ENCODE results near the gene WNT10A. TPM values are rescaled to one million over a fixed set of nuclear protein-coding genes. Genes with fewer than 3 reads are reported as not detected.

The WNT10A gene
- total RNA-seq, 3 donors from 2014 or later, result 0.88 to 2.9 TPM; not detected in 1

Other genes with a start within 250 kb of the WNT10A start
- gene ZNF142, start 221.2 kb upstream of the WNT10A start, total RNA-seq, result 10 to 100 TPM; 12.0 to 16.0 (median 15.4) TPM
- 10 to 100 TPM; 26.4 to 35.4 (median 32.4) TPM for gene BCS1L, start 221.2 kb upstream of the WNT10A start, total RNA-seq
- 10 to 100 TPM; 22.7 to 25.9 (median 23.0) TPM for gene RNF25, start 208.8 kb upstream of the WNT10A start, total RNA-seq
- 10 to 100 TPM; 22.2 to 78.0 (median 35.7) TPM for gene STK36, start 208.8 kb upstream of the WNT10A start, total RNA-seq
- gene TTLL4, start 170.0 kb upstream of the WNT10A start, total RNA-seq, result 10 to 100 TPM in 2 of 3 donors, 1 to 10 TPM in 1; 8.3 to 34.7 (median 29.0) TPM
- 10 to 100 TPM; 25.6 to 65.0 (median 28.8) TPM for gene CYP27A1, start 98.7 kb upstream of the WNT10A start, total RNA-seq
- gene PRKAG3, start 49.0 kb upstream of the WNT10A start, total RNA-seq, result not detected
- 1 to 10 TPM in 2 of 3 donors, under 1 TPM in 1; 0.48 to 3.3 (median 1.3) TPM for gene WNT6, start 21.0 kb upstream of the WNT10A start, total RNA-seq
- not detected for gene CDK5R2, start 78.8 kb downstream of the WNT10A start, total RNA-seq
- not detected for gene FEV, start 104.3 kb downstream of the WNT10A start, total RNA-seq
- gene CRYBA2, start 112.6 kb downstream of the WNT10A start, total RNA-seq, result not detected
- gene CFAP65, start 160.7 kb downstream of the WNT10A start, total RNA-seq, result under 1 TPM in 1 of 3 donors, not detected in 2; 0.33 TPM
- under 1 TPM in 2 of 3 donors, not detected in 1; 0.16 to 0.66 TPM for gene IHH, start 180.1 kb downstream of the WNT10A start, total RNA-seq